Measurements from ENCODE around the gene BANF1.

- TF ChIP-seq ZNF8 (CRISPR knock-in tag; IDR thresholded peaks at IDR 0.05) (no peak), POU6F1 (CRISPR knock-in tag; IDR thresholded peaks at IDR 0.05; ENCODE audit: borderline replicate concordance, low read depth) (no peak), TCF4 (CRISPR knock-in tag; IDR thresholded peaks at IDR 0.05; ENCODE audit: borderline replicate concordance) (no peak), ZNF70 (CRISPR knock-in tag; IDR thresholded peaks at IDR 0.05) (no peak), ZFP3 (CRISPR knock-in tag; IDR thresholded peaks at IDR 0.05) (no peak), TOX (CRISPR knock-in tag; IDR thresholded peaks at IDR 0.05; ENCODE audit: borderline replicate concordance) (no peak), ZC3H10 (CRISPR knock-in tag; IDR thresholded peaks at IDR 0.05) (no peak), ISL1 (CRISPR knock-in tag; IDR thresholded peaks at IDR 0.05) (no peak), CSRNP3 (CRISPR knock-in tag; IDR thresholded peaks at IDR 0.05) (no peak), PATZ1 (CRISPR knock-in tag; IDR thresholded peaks at IDR 0.05; ENCODE audit: borderline replicate concordance) (no peak), PPARA (CRISPR knock-in tag; IDR thresholded peaks at IDR 0.05; ENCODE audit: borderline replicate concordance) (no peak), RARB (CRISPR knock-in tag; IDR thresholded peaks at IDR 0.05) (no peak), ZFP30 (CRISPR knock-in tag; IDR thresholded peaks at IDR 0.05) (no peak)
Observed at GRCh38 chr11:66022401-66023185, 20.3 kb downstream of the BANF1 start.
